ENCODE results near the gene CAMK1.

Gene CAMK1

GRCh38 chr3:9732740-9733115 is 37.0 kb downstream of the CAMK1 start:
- no peak for DNase-seq

GRCh38 chr3:9732080-9732739 is 37.5 kb downstream of the CAMK1 start:
- DNase-seq, result peak; percentile 40

GRCh38 chr3:9731206-9732079 is 38.3 kb downstream of the CAMK1 start, which contains the start of gene BRPF1:
TSS of gene BRPF1 (plus strand) at chr3:9731735. CDS start at chr3:9734141, 2,406 bp downstream.
- peak; percentile 100 for DNase-seq

- no peak for DNase-seq
Measured at GRCh38 chr3:9730657-9731205, 39.0 kb downstream of the CAMK1 start.

- DNase-seq, result no peak
Measured at GRCh38 chr3:9729419-9729818, 40.3 kb downstream of the CAMK1 start.

- DNase-seq, result no peak
Measured at GRCh38 chr3:9727743-9728142, 42.0 kb downstream of the CAMK1 start.

- DNase-seq, result peak; percentile 58
Measured at GRCh38 chr3:9727041-9727595, 42.6 kb downstream of the CAMK1 start.

- DNase-seq, result no peak
Measured at GRCh38 chr3:9725775-9726515, 43.8 kb downstream of the CAMK1 start.

- DNase-seq, result no peak
Measured at GRCh38 chr3:9721700-9722060, 48.1 kb downstream of the CAMK1 start.

- no peak for DNase-seq
Measured at GRCh38 chr3:9721015-9721699, 48.6 kb downstream of the CAMK1 start.

- no peak for DNase-seq
Measured at GRCh38 chr3:9718118-9718517, 51.6 kb downstream of the CAMK1 start.

GRCh38 chr3:9717563-9717962 is 52.2 kb downstream of the CAMK1 start:
- DNase-seq, result no peak

GRCh38 chr3:9716801-9717555 is 52.8 kb downstream of the CAMK1 start:
- DNase-seq, result no peak

- peak; percentile 12 for DNase-seq
Measured at GRCh38 chr3:9715764-9716437, 53.8 kb downstream of the CAMK1 start.

- DNase-seq, result no peak
Measured at GRCh38 chr3:9715136-9715535, 54.6 kb downstream of the CAMK1 start.

- no peak for DNase-seq
Measured at GRCh38 chr3:9713142-9713541, 56.6 kb downstream of the CAMK1 start.

GRCh38 chr3:9712415-9712814 is 57.3 kb downstream of the CAMK1 start:
- no peak for DNase-seq

GRCh38 chr3:9710174-9710739 is 59.5 kb downstream of the CAMK1 start:
- DNase-seq, result no peak

Data from activated CD4-positive, alpha-beta T cell treated with anti-CD3 and anti-CD28 coated beads, Interleukin-2, amount 50 U/mL, for 16 hours (primary cell).